Measurements from ENCODE around the gene CPXM2.

The CPXM2 gene

DNA sequence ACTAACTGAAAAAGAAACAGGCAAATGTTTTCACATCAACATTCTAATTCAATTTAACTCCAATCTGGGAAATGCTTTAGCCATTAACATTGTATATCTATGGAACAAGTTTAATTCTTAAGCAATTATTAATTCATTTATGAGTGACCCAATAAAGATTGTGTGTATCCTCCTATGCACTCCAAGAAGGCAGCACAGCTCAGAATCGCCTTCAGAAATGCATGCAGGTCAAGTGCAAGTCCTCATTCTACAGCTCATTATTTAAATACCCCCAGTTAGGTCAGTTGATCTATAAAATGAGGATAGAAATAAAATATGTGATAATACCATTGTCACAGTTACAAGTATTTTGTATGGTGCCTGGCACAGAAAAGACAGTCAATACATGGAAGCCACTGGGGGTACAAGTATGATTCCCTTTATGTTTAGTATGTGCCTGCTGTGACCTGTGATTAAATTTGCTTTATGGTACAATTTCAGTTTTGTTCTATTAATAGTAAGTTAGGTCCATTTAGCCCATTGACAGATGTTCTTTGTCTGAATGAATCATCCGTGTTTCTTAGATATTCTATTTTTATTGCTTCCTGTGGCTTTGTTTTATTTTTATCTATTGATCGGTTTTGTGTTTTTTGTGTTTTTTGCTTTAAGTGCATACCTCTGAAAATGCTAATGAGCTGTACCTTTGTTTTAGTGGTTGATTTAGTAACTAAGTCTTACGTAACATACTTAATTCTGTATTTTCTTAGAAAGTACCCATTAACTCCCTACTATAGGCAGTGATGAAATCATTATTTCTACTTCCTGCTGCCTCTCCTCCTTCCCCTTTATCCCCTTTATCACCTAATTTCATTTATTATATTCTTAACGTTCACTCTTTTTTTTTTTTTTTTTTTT lies 42.8 kb downstream of the CPXM2 start:
- no peak for DNase-seq (ENCODE audit: low read depth, low spot score)

DNA sequence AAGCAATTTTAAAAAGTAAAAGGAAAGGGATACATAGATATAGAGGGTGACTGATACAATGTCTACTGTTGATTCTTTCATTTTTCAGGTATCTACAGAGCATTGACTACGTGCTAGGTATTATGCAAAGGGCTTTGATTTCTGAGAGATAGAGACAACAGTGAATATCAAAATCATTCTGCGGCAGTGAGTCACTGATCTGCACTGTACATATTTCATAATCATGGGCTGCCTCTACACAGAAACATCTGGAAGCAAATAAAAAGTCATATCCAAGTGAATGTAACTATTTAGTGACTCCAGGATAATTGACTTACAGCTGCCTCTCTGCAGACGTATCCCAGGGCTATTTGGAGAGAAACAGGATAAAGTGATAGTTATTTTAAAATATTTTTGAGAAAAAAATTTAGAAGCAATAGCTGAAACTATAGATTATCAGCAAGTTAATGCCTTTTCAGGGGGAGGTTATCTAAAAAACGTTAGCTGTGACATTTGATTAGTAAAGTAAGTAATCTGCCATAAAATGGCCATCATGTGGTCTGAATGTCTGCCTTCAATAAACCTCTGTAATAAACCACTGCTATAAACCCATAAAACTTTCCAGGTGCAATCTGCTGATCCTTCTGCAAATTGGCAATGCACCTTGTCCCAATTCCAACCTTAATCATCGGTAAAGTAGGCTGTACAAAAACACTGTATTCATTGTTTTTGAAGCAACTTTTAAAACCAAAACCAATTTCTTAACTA lies 43.7 kb downstream of the CPXM2 start:
- no peak for DNase-seq (ENCODE audit: low read depth, low spot score)

DNA sequence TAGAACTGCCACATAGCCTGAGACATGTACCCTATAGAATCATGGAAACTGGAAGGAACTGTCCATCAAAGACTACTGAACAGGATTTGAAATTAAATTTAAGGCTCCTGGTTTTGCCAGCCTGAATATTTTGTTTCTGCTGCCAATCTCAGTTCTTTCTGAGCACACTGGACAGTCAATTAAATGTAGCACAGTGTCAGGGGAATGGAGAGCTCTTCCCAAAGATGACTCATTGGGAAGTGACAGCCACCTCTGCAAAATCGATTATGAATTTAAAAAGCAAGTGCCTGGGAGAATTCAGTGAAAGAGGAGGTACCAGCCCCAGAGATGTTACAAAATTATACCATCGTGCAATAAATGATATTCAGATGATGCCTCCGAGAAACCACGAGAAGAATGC lies 47.8 kb downstream of the CPXM2 start:
- no peak for DNase-seq (ENCODE audit: low read depth, low spot score)

DNA sequence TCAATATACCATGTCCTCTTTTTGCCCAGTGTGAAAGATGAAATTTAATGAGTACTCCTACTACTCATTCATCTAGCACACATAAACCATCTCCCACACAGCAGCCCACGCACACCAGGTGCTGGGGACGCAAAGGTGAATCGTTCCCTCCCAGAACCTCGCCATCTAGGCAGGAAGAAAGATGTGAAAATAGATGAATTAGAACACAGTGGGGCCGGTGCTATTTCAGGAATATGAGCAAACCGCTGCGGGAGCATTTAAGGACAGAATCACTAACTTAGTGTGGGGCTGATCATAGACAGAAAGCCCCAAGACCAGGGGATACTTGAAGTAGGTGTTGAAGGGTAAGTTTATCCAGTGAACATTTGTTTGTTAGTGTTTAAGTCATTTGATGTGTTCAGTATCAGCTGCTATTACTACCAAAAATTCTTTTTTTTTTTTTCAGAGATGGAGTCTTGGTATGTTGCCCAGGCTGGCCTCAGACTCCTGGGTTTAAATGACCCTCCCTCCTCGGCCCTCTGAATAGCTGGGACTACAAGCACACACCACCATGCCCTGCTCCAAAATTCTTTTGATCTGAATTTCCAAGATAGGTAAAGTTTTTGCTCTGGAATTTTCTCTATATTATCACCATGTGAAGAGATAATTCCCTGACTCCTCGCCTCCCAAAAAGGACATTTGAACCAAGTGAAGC lies 48.8 kb downstream of the CPXM2 start:
- DNase-seq (ENCODE audit: low read depth, low spot score) = no peak

DNA sequence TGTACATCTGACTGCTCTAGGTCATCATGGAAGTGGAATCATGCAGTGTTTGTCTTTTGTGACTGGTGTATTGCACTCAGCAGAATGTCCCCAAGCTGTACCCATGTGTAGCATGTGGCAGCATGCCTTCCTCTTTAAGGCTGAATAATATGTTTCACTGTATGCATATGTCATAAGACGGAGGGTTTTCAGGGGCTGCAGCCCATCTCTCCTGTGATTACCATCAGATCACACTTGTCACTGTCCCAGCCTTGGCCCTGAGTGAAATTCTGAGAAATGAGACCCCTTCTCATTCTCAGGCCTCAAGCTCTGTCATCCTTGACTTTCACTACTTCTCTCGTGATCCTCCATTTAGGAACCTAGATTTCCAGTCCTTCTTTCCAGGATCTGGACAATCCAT lies 50.0 kb downstream of the CPXM2 start:
- no peak for DNase-seq (ENCODE audit: low read depth, low spot score)

DNA sequence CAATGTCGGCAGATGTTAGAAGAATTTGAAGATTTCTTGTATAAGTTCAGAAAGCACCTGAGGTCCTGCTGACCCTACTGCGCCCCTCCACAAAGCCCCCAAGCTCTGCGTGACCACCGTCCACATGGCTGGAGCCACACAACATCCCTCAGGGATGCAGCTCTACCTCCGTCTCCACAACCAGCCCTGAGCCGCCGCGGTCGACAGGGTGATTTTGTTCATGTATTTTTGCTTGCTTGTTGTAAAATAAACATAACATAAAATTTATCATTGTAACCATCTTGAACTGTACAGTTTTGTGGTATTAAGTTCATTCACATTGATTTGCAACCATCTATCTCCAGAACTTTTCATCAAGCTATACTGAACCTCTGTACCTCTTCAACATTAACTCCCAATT lies 50.5 kb downstream of the CPXM2 start:
- no peak for DNase-seq (ENCODE audit: low read depth, low spot score)

DNA sequence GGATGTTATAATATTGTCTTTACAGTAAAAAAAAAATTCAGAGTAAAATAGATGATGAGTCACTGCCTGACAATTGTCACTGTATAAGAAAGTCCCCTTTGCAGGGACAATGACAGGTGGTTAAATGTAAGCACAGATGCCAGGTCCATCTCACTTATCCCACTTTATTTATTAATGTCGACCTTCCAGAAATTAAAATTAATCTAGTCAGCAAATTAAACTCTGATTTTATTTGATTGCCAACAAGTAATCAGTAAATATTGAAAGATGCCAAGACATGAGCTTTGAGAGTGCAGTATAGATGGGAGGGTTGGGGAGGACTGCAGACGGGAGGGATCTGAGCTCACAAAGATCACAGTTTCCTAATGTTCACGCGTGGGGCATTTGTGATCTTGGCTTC lies 50.9 kb downstream of the CPXM2 start:
- no peak for DNase-seq (ENCODE audit: low read depth, low spot score)

DNA sequence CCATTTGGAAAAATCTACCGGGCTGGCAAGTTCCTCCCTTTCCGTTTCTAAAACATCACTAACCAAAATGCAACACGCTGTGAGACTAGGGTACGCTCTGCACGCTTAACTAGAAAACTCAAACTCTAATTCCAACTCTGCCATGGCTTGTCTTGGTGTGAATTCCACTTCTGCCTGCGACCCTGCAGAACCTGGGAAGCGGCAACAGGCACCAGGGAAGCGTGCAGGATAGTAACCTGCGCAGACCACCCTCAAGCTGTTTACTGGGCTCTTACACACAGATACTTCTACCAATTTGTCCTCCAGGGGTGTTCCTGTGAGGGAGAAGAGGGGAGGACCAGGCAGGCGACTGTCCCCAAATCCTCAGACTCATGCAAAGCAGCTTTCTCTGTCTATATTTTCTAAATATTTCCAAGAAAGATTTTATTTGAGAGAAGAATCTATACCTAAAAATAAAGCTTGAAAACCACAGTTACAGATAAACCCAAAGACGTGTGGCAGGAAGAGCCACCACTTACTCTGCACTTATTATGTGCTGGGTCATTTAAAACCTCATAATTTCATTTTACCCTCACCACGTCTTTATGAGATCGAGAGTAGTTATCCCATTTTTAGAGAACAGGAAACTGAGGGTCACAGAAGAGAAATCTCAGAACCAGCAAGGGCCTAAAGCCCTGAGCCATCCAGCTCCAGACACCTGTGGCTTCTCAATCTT lies 52.9 kb downstream of the CPXM2 start:
- no peak for DNase-seq (ENCODE audit: low read depth, low spot score)

DNA sequence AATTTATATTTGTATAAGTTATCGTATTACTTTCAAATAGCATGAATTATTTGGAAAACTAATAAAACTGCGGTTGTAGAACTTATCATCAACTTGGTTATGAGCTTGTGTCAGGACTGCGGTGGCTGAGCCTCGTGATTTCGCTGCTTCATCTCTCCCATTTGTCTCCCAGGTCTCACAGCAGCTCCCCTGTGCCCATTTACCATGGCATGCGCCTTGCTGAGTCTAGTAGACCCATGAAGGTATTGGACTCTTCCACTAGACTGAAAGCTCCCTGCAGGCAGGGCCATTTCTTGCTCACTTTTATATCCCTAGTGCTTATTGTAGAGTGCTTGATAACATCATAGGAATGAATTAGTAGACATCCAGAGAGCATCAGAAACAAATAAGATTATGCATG lies 53.9 kb downstream of the CPXM2 start:
- no peak for DNase-seq (ENCODE audit: low read depth, low spot score)

DNA sequence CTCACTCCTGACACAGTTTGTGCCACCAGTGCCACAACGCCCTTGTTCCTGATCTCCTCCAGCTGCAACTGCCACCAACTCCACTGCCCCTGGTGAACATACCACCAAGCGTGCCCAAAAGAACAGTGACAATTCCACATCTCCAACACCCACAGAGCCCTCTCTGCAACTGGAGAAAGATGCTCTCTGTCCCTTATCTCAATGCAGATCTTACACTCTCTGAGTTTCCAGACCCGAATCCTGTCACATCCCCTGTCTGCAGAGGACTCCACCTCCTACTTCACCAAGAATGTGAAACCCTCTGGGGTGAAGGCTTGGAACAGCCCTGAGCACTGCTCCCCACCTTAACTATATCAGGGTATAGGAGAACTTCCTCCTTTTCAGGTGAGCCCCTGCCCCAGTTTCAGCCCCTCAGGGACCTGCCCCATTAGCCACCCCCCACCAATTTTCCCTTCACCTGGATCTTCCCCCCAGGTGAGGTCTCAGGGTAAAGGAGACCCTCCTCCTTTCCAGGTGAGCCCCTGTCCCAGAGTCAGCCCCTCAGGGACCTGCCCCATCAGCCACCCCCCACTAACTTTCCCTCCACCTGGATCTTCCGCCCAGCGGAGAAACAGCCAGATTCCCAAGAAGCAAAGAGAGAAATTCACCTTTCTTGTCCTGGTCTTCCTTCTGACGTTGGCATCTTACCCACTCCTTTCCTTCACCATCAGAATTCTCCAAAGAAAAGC lies 55.0 kb downstream of the CPXM2 start:
- DNase-seq (ENCODE audit: low read depth, low spot score) = no peak

DNA sequence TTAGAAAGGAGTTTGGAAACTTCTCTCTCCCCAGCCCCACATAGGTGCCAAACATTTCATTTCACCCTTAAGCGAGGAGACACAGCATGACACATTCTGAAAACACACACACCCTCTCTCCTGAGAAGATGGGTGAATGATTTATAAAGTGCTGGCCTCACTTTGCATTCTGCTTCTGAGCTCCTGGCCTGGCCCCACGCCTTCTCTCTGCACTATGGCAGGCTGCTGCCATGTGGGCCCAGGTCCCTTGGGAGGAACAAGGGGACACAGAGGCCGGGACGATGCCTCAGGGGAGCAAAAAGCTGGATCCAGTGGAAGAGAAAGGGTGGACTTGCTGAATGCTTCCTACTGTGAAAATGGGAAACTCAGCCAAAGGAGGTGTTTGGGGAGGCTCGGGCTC lies 56.0 kb downstream of the CPXM2 start:
- DNase-seq (ENCODE audit: low read depth, low spot score) = no peak

DNA sequence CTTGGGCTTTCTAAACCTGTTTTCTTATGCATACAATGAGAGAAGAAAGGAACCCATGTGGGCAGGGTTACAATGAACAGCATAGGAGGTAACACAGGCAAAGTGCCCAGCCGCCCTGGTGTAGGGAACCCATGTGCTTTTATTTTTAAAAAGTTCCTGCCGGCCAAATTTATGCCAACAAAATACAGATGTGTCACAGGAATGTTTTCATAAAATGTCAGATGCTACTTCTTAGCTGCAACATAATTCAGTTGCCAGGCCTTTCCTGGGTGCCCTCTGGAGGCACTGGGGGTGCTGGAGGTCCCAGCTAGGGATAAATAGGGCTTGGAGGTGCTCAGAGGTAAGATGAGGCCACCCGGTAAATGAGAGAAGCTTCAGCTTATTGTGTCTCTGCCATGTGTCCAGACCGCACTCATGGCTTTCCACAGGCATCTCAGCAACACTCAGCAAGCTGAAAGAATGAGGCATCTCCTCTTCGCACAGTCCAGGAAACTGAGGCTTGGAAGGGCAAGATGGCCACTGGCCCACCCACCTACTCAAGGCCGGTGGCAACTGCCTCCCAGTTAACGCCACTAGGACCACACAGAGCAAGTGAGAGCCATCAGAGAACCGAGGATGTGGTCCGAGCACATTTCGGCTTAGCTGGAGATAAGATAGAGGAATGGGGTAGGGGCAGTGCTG lies 58.3 kb downstream of the CPXM2 start:
- DNase-seq (ENCODE audit: low read depth, low spot score) = no peak

DNA sequence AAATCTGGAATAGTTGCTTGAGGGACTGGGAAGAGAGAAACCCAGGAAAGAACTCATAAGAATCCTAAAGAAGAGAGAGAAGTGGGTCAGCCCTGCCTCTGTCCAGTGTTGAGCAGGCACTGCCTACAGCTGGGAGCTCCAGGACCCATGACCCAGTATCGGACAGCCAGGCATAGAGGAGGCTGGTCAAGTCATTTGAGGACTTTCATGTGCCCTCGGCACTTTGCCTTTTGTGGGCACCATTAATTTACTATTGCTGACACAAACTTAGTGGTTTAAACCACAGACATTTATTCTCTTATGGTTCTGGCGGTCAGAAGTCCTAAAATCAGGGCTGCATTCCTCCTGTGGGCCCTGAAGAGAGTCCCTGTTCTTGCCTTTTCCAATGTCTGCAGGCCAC lies 60.3 kb downstream of the CPXM2 start:
- DNase-seq (ENCODE audit: low read depth, low spot score) = no peak

DNA sequence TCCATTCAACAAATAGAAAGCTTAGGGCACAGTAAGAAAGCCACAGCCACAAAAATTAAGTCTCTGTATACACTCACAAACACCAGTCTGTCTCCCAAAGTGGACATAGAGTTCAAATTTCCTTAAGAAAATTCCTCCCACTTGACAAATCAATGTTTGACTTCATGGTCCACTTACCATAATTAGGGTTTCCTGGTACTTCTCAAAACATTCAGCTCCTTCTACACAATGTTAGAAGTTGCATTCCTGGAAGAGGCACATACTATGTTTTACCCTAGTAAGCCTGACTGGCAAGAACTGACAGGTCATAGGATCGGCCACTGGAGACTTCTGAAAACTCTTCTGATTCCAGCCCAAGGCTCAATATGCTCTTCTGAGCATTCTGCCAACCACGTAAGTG lies 70.5 kb downstream of the CPXM2 start:
- DNase-seq (ENCODE audit: low read depth, low spot score) = no peak

DNA sequence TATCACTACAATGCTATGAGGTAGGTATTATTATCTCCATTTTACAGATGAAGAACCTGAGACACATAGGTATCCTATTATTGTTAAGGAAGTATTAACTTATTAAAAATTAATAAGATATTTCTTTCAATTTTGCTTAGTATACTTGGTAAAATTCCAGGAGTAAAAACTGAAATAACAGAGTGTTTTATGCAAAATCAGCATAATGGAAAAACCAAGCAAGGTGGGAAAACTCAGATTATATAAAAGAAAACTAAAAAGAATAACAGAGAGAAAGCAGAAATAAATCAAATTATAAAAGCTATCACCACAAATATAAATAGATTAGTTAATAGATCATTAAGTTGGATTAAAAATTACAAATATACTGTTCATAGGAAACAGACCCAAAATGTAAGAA lies 82.0 kb downstream of the CPXM2 start:
- no peak for DNase-seq (ENCODE audit: low read depth, low spot score)

DNA sequence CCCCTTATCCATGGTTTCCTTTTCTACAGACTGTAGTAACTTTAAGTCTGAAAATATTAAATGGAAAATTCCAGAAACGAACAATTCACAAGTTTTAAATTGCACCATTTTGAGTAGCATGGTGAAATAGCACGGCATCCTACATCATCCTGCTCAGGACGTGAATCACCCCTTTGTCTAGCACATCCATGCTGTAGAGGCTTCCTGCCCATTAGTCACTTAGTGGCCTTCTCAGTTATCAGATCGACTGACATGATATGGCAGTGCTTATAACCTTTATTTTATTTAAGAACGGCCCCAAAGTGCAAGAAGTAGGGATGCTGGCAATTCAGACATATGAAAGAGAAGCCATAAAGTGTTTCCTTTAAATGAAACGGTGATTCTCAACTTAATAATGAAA lies 82.7 kb downstream of the CPXM2 start:
- no peak for DNase-seq (ENCODE audit: low read depth, low spot score)

DNA sequence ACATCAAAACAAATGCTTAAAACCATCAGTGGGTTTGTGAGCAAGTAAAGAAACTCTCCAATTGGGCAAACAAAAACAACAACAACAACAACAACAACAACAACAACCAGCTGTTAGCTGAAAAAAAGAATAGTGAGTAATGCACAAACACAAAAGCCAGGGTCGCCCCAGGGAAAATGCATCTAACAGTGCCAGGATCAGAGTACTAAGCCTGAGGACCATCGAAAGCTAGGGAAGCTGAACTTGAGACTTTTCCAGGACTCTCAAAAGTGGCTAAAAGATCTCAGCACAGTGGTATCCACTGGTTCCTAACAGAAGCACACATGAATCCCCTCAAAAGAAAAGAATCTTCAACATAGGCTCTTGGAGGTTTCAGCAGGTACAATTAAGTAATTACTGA lies 83.3 kb downstream of the CPXM2 start:
- no peak for DNase-seq (ENCODE audit: low read depth, low spot score)

DNA sequence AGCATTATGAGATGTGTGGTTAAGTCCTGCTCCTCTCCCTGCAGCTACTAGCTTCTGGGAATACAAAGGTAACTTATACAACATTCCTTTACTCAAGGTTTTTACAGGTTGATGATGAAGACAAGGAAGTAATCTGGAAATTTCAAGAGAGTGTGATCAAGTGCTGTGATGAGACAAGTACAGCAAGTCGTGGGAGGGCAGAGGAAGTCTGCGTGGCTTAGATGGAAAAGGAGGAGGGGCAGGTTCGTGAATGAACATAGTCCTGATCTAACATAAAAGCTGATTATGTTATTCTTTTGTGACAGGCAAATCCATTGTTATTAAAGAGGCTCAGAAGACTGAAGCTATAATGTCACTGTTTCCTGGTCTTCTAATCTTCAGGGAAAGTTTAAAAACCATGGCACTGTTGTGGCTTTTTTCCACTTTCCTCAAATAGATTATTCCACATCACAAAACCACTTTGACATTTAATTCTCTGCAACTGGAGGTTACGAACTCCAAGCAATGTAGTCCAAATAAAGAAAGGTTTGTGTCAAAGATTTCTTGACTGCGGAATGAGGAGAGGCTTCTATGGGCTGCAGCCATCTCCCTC lies 84.1 kb downstream of the CPXM2 start:
- no peak for DNase-seq (ENCODE audit: low read depth, low spot score)

DNA sequence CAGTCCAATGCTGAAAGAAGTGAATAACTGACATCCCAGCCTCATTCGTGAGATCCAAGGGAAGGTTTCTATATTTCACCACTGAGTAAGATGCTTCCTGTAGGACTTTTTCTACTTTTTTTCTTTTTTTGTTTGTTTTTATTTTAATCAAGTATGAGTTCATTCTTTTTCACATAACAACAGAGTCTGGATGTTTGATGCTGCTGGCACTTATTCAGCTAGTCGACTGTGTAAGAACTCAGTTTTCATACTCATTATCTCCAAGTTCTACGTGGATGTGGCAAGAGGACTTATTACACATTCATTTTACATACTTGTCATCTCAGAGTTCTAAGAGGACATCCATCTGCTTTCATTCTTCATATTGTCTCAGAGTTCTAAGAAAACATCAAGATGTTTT lies 86.9 kb downstream of the CPXM2 start:
- DNase-seq (ENCODE audit: low read depth, low spot score) = no peak

DNA sequence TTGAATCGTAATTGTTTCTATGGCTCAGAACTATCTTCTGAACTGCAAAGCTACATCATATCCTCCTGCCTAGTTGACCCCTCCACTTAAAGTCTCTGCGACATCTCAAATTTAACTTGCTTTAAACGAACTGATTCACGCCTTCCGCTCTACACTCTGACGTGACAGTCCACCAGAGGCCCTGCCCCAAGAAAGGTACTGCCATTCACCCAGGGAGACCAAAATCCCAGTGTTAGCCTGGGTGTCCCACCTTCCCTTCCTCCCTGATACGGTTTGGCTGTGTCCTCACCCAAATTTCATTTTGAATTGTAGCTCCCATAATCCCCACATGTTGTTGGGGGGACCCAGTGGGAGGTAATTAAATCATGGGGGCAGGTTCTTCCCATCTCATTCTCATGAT lies 90.8 kb downstream of the CPXM2 start:
- DNase-seq (ENCODE audit: low read depth, low spot score) = no peak

Data from smooth muscle cell of the brain vasculature (primary cell).